Measurements from ENCODE around the gene VKORC1. TPM values are rescaled to one million over a fixed set of nuclear protein-coding genes. Genes with fewer than 3 reads are reported as not detected.

Gene VKORC1
- total RNA-seq, 4 donors from 2014 or later, result 93.6 to 119 (median 107) TPM

DNA sequence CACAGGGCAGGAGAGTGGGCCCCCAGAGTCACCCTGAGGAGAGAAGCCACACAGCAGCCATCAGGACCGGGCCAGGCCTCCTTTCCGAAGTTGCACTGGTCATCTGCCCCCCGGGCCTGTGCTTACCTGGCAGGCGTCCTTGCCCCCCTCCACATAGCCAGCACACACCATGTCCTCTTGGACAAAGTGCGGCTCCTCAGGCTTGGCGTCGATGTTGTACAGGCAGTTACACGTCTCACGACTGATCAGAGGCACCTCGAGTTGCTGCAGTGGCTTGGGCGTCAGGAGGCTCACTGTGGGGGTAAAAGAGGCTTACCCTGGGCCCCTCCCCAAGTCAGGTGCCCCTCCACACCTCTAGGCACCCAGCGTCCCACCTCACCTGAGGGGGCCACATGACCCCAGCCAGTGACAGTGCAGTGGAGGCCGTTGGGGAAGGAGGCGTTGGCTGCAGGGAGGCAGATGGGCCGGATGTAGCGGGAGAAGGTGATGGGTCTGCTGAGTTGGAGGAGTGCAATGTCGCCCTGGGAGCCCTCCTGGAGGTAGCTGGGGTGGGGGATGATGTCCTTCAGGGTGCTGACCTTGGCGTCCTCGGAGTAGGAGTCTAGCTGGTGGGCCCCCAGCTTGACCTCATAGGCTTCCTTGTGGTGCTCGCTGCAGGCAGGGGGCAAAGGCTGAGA is 37.8 kb upstream of the VKORC1 start:
- no peak for TF ChIP-seq POLR2AphosphoS5 (IDR thresholded peaks at IDR 0.05)
- TF ChIP-seq POLR2A (IDR thresholded peaks at IDR 0.05), result no peak
- no peak for TF ChIP-seq EP300 (IDR thresholded peaks at IDR 0.05)
- no peak for TF ChIP-seq CTCF (IDR thresholded peaks at IDR 0.05)
- no peak overlapping the region for H3K27ac ChIP-seq

GRCh38 chr16:31131841-31132271 is 37.3 kb upstream of the VKORC1 start:
- ATAC-seq, result no peak
- H3K27me3 ChIP-seq, result peaks cover 22% of the 10 kb centered on the region
- no peak overlapping the region for H3K27ac ChIP-seq
- no peak overlapping the region for H3K4me3 ChIP-seq
- peaks cover 0 to 22% (median 3%) of the 10 kb centered on the region in 3 donors for H3K4me1 ChIP-seq
- no peaks in the 10 kb centered on the region for H3K9me3 ChIP-seq
- peaks cover 0 to 67% of the 10 kb centered on the region in 2 donors for H3K36me3 ChIP-seq
- TF ChIP-seq POLR2AphosphoS5 (IDR thresholded peaks at IDR 0.05) (no peak), EP300 (IDR thresholded peaks at IDR 0.05) (no peak), POLR2A (IDR thresholded peaks at IDR 0.05) (no peak), CTCF (IDR thresholded peaks at IDR 0.05) (no peak)
- no CpG with 5 or more reads among the region's 5 CpGs for WGBS, 2 donors (ENCODE audit: low coverage in 1 of 2)

More for the DNA sequence above, 37.8 kb upstream of the VKORC1 start:
- peaks cover 0 to 61% of the 10 kb centered on the region in 2 donors for H3K36me3 ChIP-seq
- 71 to 77% methylated on average over 1 to 7 of the region's 20 CpGs for WGBS, 2 donors (ENCODE audit: low coverage in 1 of 2)
- H3K4me1 ChIP-seq, result peaks cover 0 to 22% (median 3%) of the 10 kb centered on the region in 3 donors
- ATAC-seq, result no peak
- H3K27me3 ChIP-seq, result peaks cover 22% of the 10 kb centered on the region
- no peaks in the 10 kb centered on the region for H3K9me3 ChIP-seq
- no peak overlapping the region for H3K4me3 ChIP-seq

DNA sequence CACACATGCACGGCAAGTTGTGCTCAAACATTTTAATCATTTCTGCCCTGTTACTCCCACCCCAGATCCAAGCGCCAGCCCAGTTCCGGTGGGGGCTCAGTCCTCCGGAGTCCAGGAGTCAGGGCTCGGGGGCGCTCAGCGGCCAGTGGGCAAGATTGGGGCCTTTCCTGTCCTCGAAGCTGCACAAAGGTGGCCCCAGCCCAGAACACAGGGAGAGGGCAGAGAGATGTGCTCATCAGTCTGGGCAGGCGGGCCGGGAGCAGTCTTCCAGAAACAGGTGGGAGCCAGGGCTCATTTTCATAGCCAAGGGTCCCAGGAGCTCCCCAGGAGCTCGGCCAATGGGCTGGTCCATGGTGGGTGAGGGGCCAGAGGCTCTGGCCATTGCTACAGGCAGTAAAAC is 36.8 kb upstream of the VKORC1 start:
- 67% methylated on average over 1 of the region's 11 CpGs; no CpG with 5 or more reads in 1 of the 2 donors for WGBS, 2 donors (ENCODE audit: low coverage in 1 of 2)
- no peak overlapping the region for H3K27ac ChIP-seq
- peaks cover 0 to 72% of the 10 kb centered on the region in 2 donors for H3K36me3 ChIP-seq
- no peak overlapping the region for H3K4me3 ChIP-seq
- H3K9me3 ChIP-seq, result no peaks in the 10 kb centered on the region
- H3K4me1 ChIP-seq, result peaks cover 0 to 22% (median 3%) of the 10 kb centered on the region in 3 donors
- peaks cover 18% of the 10 kb centered on the region for H3K27me3 ChIP-seq
- TF ChIP-seq POLR2A (IDR thresholded peaks at IDR 0.05), result no peak
- TF ChIP-seq EP300 (IDR thresholded peaks at IDR 0.05), result no peak
- no peak for TF ChIP-seq POLR2AphosphoS5 (IDR thresholded peaks at IDR 0.05)
- no peak for TF ChIP-seq CTCF (IDR thresholded peaks at IDR 0.05)
- ATAC-seq, result no peak

DNA sequence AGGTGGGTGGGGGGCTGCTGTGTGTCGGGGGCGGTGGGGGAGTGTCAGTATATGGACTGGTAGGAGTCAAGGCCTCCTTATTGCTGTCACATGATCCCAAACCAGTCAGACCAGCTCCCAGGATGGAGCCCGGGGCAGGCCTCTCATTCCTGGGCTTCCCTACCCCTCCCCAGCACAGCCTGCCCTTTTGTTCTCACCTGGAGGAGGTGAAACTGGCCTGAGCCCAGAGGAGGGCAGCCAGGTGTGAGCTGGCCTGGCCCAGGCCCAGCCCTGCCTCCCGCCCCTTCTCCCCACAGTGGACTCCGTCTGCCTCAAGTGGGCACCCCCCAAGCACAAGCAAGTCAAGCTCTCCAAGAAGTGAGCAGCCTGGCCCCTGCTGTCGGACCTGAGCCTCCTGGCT is 36.3 kb upstream of the VKORC1 start:
- TF ChIP-seq POLR2AphosphoS5 (IDR thresholded peaks at IDR 0.05) (no peak), POLR2A (IDR thresholded peaks at IDR 0.05) (no peak), EP300 (IDR thresholded peaks at IDR 0.05) (no peak), CTCF (IDR thresholded peaks at IDR 0.05) (no peak)
- H3K9me3 ChIP-seq, result no peaks in the 10 kb centered on the region
- peaks cover 0 to 77% of the 10 kb centered on the region in 2 donors for H3K36me3 ChIP-seq
- 65% methylated on average over 2 of the region's 6 CpGs; no CpG with 5 or more reads in 1 of the 2 donors for WGBS, 2 donors (ENCODE audit: low coverage in 1 of 2)
- no peak overlapping the region for H3K4me3 ChIP-seq
- H3K27me3 ChIP-seq, result peaks cover 14% of the 10 kb centered on the region
- H3K27ac ChIP-seq, result no peak overlapping the region
- no peak for ATAC-seq
- H3K4me1 ChIP-seq, result peaks cover 0 to 22% (median 3%) of the 10 kb centered on the region in 3 donors
